HepG2 (cell line): ENCODE measurements around the gene TMEM31. TPM values are rescaled to one million over a fixed set of nuclear protein-coding genes. Genes with fewer than 3 reads are reported as not detected.

Experiments
- ATAC-seq: fragments of 200-7000 bp; cut with Tn5 transposase; 3 replicates; pipeline ENCODE4 v1.9.1; 2020; ENCODE audit warnings: mild to moderate bottlenecking, moderate library complexity
- BruUV-seq: library from RNA; stranded (reverse); fragments of 400-500 nt; replicated peaks from 2 replicates; lab custom pipeline; 2021; lab: Mats Ljungman, UMichigan
- CTCF ChIA-PET: fragments of 300-600 bp; formaldehyde crosslinking; extraction: SDS; loops from one replicate; lab custom pipeline; 2021; ENCODE audit warnings: low total read pairs, inconsistent platforms, low intra/inter-chr PET ratio; lab: Yijun Ruan, JAX
- POLR2A ChIA-PET: fragments of 350-600 bp; sonication (Branson Sonifier 250); formaldehyde crosslinking; loops from one replicate; lab custom pipeline; 2020; ENCODE audit warnings: antibody characterized with exemption, inconsistent platforms; lab: Yijun Ruan, JAX
- DNase-seq: peaks from one replicate; pipeline ENCODE4 v3.0.0-alpha.2; 2015; ENCODE audit warnings: low spot score
- FAIRE-seq: peaks from 3 replicates; lab custom pipeline; 2011; peaks lifted over from hg19 to GRCh38; lab: Jason Lieb, UNC
- H2AFZ ChIP-seq: one replicate; pipeline ENCODE4 v1.6.1; 2011; ENCODE audit warnings: low read length, inconsistent platforms
- H3K27ac ChIP-seq: fragments of 300-600 bp; 3 replicates; pipeline ENCODE4 v1.8.0; 2011; ENCODE audit warnings: mixed run types, mild to moderate bottlenecking, mixed read lengths, low read length, inconsistent platforms; ENCODE audit not compliant: insufficient read depth; ENCODE audit errors: extremely low read length
- H3K27me3 ChIP-seq, 2 experiments: fragments of 200-600 bp in 1 of 2; 2 replicates in 1 of 2; 3 replicates in 1 of 2; pipeline versions ENCODE4 v1.6.0 to v1.8.0; 2011; ENCODE audit warnings: low read length in 2 of 2, mild to moderate bottlenecking in 2 of 2, moderate library complexity in 2 of 2, inconsistent platforms in 1 of 2; ENCODE audit not compliant: insufficient read depth in 2 of 2, control insufficient read depth in 1 of 2
- H3K36me3 ChIP-seq, 2 experiments: fragments of 200-600 bp in 1 of 2; replicated peaks in 1 of 2; 2 replicates in 1 of 2; 3 replicates in 1 of 2; pipeline versions ENCODE4 v1.5.1 to v1.8.0; 2011; ENCODE audit warnings: low read length in 2 of 2, inconsistent platforms in 1 of 2; ENCODE audit not compliant: insufficient read depth in 2 of 2, control insufficient read depth in 1 of 2
- H3K4me1 ChIP-seq: 2 replicates; pipeline ENCODE4 v1.5.1; 2012; ENCODE audit warnings: low read length, inconsistent platforms; ENCODE audit not compliant: insufficient read depth
- H3K4me2 ChIP-seq: 2 replicates; pipeline ENCODE4 v1.6.0; 2011; ENCODE audit warnings: low read depth, low read length, inconsistent platforms
- H3K4me3 ChIP-seq, 3 experiments: fragments of 200-600 bp in 1 of 3; sonication (generic), shearing (Covaris generic) in 1 of 3; replicated peaks in 1 of 3; 2 replicates each; pipeline ENCODE4 v1.5.1; 2011 to 2016; ENCODE audit warnings: low read length in 3 of 3, inconsistent platforms in 2 of 3, low read depth in 2 of 3, mild to moderate bottlenecking in 2 of 3, control low read depth in 1 of 3, mixed read lengths in 1 of 3; ENCODE audit not compliant: insufficient read depth in 1 of 3
- H3K79me2 ChIP-seq: one replicate; pipeline ENCODE4 v1.6.1; 2011; ENCODE audit warnings: low read length, inconsistent platforms; ENCODE audit not compliant: insufficient read depth
- H3K9ac ChIP-seq: 2 replicates; pipeline ENCODE4 v1.6.0; 2011; ENCODE audit warnings: mild to moderate bottlenecking, low read depth, low read length, inconsistent platforms; ENCODE audit not compliant: insufficient read depth
- H3K9me3 ChIP-seq: 2 replicates; pipeline ENCODE4 v1.5.1; 2012; ENCODE audit warnings: mild to moderate bottlenecking, low read length
- H4K20me1 ChIP-seq: 2 replicates; pipeline ENCODE4 v1.6.0; 2011; ENCODE audit warnings: inconsistent platforms, mild to moderate bottlenecking, low read length, moderate library complexity; ENCODE audit not compliant: insufficient read depth
- ARNT ChIP-seq: fragments of 450-650 bp; IDR thresholded peaks from 2 replicates; pipeline ENCODE4 v1.6.1; 2017
- ARNT2 ChIP-seq: sonication (generic); formaldehyde crosslinking; IDR thresholded peaks from 2 replicates; pipeline ENCODE4 v1.8.0; 2022; ENCODE audit warnings: mild to moderate bottlenecking, low read depth, missing genetic modification reagents, moderate library complexity
- MXI1 ChIP-seq: IDR thresholded peaks from 3 replicates; pipeline ENCODE4 v1.6.1; 2012; ENCODE audit warnings: low read depth, low read length, inconsistent platforms, borderline replicate concordance
- NR1H2 ChIP-seq: sonication (generic); formaldehyde crosslinking; IDR thresholded peaks from 2 replicates; pipeline ENCODE4 v1.8.1; 2022; ENCODE audit warnings: low read depth, missing genetic modification reagents, borderline replicate concordance
- ZBTB8A ChIP-seq: sonication (generic); formaldehyde crosslinking; IDR thresholded peaks from 2 replicates; pipeline ENCODE4 v1.4.0; 2020; ENCODE audit warnings: mild to moderate bottlenecking, low read depth, missing genetic modification reagents, borderline replicate concordance
- ZFP91 ChIP-seq: sonication (generic); formaldehyde crosslinking; IDR thresholded peaks from 2 replicates; pipeline ENCODE4 v1.9.0; 2022; ENCODE audit warnings: missing genetic modification reagents, mild to moderate bottlenecking, borderline replicate concordance
- ZNF17 ChIP-seq: sonication (generic); formaldehyde crosslinking; IDR thresholded peaks from 2 replicates; pipeline ENCODE4 v1.5.0; 2020; ENCODE audit warnings: mild to moderate bottlenecking, missing genetic modification reagents
- ZNF33B ChIP-seq: sonication (generic); formaldehyde crosslinking; IDR thresholded peaks from 2 replicates; pipeline ENCODE4 v1.5.1; 2020; ENCODE audit warnings: mild to moderate bottlenecking, missing genetic modification reagents
- ZNF749 ChIP-seq: sonication (generic); formaldehyde crosslinking; IDR thresholded peaks from 2 replicates; pipeline ENCODE4 v1.8.0; 2022; ENCODE audit warnings: mild to moderate bottlenecking, missing genetic modification reagents, moderate library complexity, borderline replicate concordance
- WGBS: methylation state at CpG from one replicate; pipeline ENCODE4 v1.1.6; 2017; ENCODE audit warnings: low lambda C conversion rate; 5-methylcytosine and 5-hydroxymethylcytosine counted together
- in situ Hi-C: cut with HindIII; loops from 2 replicates; pipeline ENCODE4 v1.10.0; 2017; ENCODE audit warnings: low pct_unique_long_range_greater_than_20kb; ENCODE audit not compliant: extremely low pct_ligation_motif_present
- intact Hi-C: fragments of 100-400 bp; cut with micrococcal nuclease; formaldehyde crosslinking; loops from one replicate; pipeline ENCODE4 v1.10.0; 2022; ENCODE audit not compliant: unreplicated experiment
- polyA plus RNA-seq, 8 experiments: library from polyadenylated mRNA; depleted of rRNA in 3 of 8; stranded (reverse) in 7 of 8; unstranded in 1 of 8; fragments of >200 nt; fragmentation: Illumina TruSeq in 4 of 8; extraction: Trizol in 4 of 8; gene quantifications; 2 replicates each; pipeline versions ENCODE4 v1.2.1 to v1.2.3, GENCODE V29; 2011 to 2016; ENCODE audit warnings: low read depth in 4 of 8, missing spikeins in 1 of 8, mixed read lengths in 1 of 8; ENCODE audit not compliant: insufficient read depth in 1 of 8
- total RNA-seq, 5 experiments: library from RNA; depleted of rRNA; stranded (reverse); fragments of >200 nt; fragmentation: Illumina TruSeq; extraction: Trizol; gene quantifications; 2 replicates each; pipeline ENCODE4 v1.2.3, GENCODE V29; 2016; ENCODE audit warnings: low read depth in 1 of 5
- TF ChIP-seq, protein P1 (sequence below): sonication (generic); formaldehyde crosslinking; IDR thresholded peaks from 2 replicates; pipeline ENCODE4 v1.4.0; 2020; ENCODE audit warnings: mild to moderate bottlenecking, missing genetic modification reagents
- TF ChIP-seq, protein P2 (sequence below): sonication (generic); formaldehyde crosslinking; IDR thresholded peaks from 2 replicates; pipeline ENCODE4 v1.8.1; 2022; ENCODE audit warnings: low read depth, mild to moderate bottlenecking, missing genetic modification reagents
- TF ChIP-seq, protein P3 (sequence below): sonication (generic); formaldehyde crosslinking; IDR thresholded peaks from 2 replicates; pipeline ENCODE4 v1.5.1; 2020; ENCODE audit warnings: mild to moderate bottlenecking, moderate library complexity, missing genetic modification reagents

Gene TMEM31
- total and polyA plus RNA-seq, 2 of the 13 experiments (the other 11 are each of a cell fraction or from before 2014, with no cell fraction given) = 0.16 TPM; not detected in 1

- TF ChIP-seq ZFP91 (CRISPR knock-in tag) (no peak), NR1H2 (no peak), ARNT2 (CRISPR knock-in tag) (no peak), ARNT (no peak), ZNF17 (CRISPR knock-in tag) (no peak), ZNF33B (no peak), MXI1 (no peak), ZBTB8A (no peak), ZNF749 (CRISPR knock-in tag) (no peak)
- TF ChIP-seq, protein P1, sequence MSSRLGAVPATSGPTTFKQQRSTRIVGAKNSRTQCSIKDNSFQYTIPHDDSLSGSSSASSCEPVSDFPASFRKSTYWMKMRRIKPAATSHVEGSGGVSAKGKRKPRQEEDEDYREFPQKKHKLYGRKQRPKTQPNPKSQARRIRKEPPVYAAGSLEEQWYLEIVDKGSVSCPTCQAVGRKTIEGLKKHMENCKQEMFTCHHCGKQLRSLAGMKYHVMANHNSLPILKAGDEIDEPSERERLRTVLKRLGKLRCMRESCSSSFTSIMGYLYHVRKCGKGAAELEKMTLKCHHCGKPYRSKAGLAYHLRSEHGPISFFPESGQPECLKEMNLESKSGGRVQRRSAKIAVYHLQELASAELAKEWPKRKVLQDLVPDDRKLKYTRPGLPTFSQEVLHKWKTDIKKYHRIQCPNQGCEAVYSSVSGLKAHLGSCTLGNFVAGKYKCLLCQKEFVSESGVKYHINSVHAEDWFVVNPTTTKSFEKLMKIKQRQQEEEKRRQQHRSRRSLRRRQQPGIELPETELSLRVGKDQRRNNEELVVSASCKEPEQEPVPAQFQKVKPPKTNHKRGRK (CRISPR knock-in tag) = no peak
- TF ChIP-seq, protein P2, sequence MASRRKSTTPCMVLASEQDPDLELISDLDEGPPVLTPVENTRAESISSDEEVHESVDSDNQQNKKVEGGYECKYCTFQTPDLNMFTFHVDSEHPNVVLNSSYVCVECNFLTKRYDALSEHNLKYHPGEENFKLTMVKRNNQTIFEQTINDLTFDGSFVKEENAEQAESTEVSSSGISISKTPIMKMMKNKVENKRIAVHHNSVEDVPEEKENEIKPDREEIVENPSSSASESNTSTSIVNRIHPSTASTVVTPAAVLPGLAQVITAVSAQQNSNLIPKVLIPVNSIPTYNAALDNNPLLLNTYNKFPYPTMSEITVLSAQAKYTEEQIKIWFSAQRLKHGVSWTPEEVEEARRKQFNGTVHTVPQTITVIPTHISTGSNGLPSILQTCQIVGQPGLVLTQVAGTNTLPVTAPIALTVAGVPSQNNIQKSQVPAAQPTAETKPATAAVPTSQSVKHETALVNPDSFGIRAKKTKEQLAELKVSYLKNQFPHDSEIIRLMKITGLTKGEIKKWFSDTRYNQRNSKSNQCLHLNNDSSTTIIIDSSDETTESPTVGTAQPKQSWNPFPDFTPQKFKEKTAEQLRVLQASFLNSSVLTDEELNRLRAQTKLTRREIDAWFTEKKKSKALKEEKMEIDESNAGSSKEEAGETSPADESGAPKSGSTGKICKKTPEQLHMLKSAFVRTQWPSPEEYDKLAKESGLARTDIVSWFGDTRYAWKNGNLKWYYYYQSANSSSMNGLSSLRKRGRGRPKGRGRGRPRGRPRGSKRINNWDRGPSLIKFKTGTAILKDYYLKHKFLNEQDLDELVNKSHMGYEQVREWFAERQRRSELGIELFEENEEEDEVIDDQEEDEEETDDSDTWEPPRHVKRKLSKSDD (CRISPR knock-in tag) = no peak
- TF ChIP-seq, protein P3, sequence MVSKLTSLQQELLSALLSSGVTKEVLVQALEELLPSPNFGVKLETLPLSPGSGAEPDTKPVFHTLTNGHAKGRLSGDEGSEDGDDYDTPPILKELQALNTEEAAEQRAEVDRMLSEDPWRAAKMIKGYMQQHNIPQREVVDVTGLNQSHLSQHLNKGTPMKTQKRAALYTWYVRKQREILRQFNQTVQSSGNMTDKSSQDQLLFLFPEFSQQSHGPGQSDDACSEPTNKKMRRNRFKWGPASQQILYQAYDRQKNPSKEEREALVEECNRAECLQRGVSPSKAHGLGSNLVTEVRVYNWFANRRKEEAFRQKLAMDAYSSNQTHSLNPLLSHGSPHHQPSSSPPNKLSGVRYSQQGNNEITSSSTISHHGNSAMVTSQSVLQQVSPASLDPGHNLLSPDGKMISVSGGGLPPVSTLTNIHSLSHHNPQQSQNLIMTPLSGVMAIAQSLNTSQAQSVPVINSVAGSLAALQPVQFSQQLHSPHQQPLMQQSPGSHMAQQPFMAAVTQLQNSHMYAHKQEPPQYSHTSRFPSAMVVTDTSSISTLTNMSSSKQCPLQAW = no peak
- WGBS = no CpG with 5 or more reads among the region's 3 CpGs
Measured at GRCh38 chrX:103704863-103705262, 5.8 kb upstream of the TMEM31 start.

More at GRCh38 chrX:103704863-103705262, 5.8 kb upstream of the TMEM31 start:
- Histone ChIP-seq H3K4me2 (no peak overlapping the region), H3K9me3 (no peaks in the 10 kb centered on the region), H3K4me3 (no peak overlapping the region), H3K79me2 (no peaks in the 10 kb centered on the region), H3K36me3 (no peaks in the 10 kb centered on the region), H2AFZ (no peak overlapping the region), H4K20me1 (no peaks in the 10 kb centered on the region), H3K27ac (no peak overlapping the region), H3K9ac (no peak overlapping the region), H3K27me3 (no peaks in the 10 kb centered on the region), H3K4me1 (no peaks in the 10 kb centered on the region)
- CTCF ChIA-PET = no interaction called here
- POLR2A ChIA-PET = no interaction called here
- FAIRE-seq = no peak
- no TSS peak for BruUV-seq
- intact Hi-C loops (no loop called here), in situ Hi-C loops (no loop called here)
- DNase-seq = no peak
- no peak for ATAC-seq
